Activated CD8-positive, alpha-beta memory T cell treated with anti-CD3 and anti-CD28 coated beads for 36 hours (primary cell): ENCODE measurements around the gene FBXL7. TPM values are rescaled to one million over a fixed set of nuclear protein-coding genes. Genes with fewer than 3 reads are reported as not detected.

ENCODE experiments used
- CTCF ChIA-PET: fragments of 350-600 bp; sonication (Branson Sonifier 250); formaldehyde crosslinking; loops from one replicate; lab custom pipeline; 2021; ENCODE audit warnings: antibody characterized with exemption; lab: Charles Lee
- POLR2A ChIA-PET: fragments of 350-600 bp; sonication (Branson Sonifier 250); formaldehyde crosslinking; loops from one replicate; lab custom pipeline; 2021; ENCODE audit warnings: antibody characterized with exemption; lab: Charles Lee
- total RNA-seq, 2 experiments: library from RNA; stranded (reverse); gene quantifications; one replicate each; pipeline ENCODE4 v1.2.3, GENCODE V29; 2021

Gene FBXL7
- total RNA-seq, 2 experiments from 2014 or later = not detected

GRCh38 chr5:15571618-15572017, 71.6 kb downstream of the FBXL7 start:
- POLR2A ChIA-PET = no interaction called here
- CTCF ChIA-PET = no interaction called here

GRCh38 chr5:15573590-15573989, 73.6 kb downstream of the FBXL7 start:
- POLR2A ChIA-PET = no interaction called here
- CTCF ChIA-PET = no interaction called here

- ChIA-PET CTCF (no interaction called here), POLR2A (no interaction called here)
Measured at GRCh38 chr5:15574128-15574527, 74.1 kb downstream of the FBXL7 start.

- ChIA-PET CTCF (no interaction called here), POLR2A (no interaction called here)
Measured at GRCh38 chr5:15574806-15575325, 74.9 kb downstream of the FBXL7 start.

- POLR2A ChIA-PET = no interaction called here
- CTCF ChIA-PET = no interaction called here
Measured at GRCh38 chr5:15575666-15576065, 75.7 kb downstream of the FBXL7 start.

GRCh38 chr5:15577132-15577531, 77.2 kb downstream of the FBXL7 start:
- ChIA-PET POLR2A (no interaction called here), CTCF (no interaction called here)

GRCh38 chr5:15577831-15578230, 77.9 kb downstream of the FBXL7 start:
- ChIA-PET CTCF (no interaction called here), POLR2A (no interaction called here)

- ChIA-PET CTCF (no interaction called here), POLR2A (no interaction called here)
Measured at GRCh38 chr5:15579193-15579990, 79.4 kb downstream of the FBXL7 start.

- POLR2A ChIA-PET = no interaction called here
- CTCF ChIA-PET = no interaction called here
Measured at GRCh38 chr5:15584528-15584927, 84.5 kb downstream of the FBXL7 start.

GRCh38 chr5:15585128-15585527, 85.1 kb downstream of the FBXL7 start:
- CTCF ChIA-PET = no interaction called here

GRCh38 chr5:15585841-15586591, 86.0 kb downstream of the FBXL7 start:
- POLR2A ChIA-PET = no interaction called here
- CTCF ChIA-PET = no interaction called here

More at GRCh38 chr5:15585128-15585527, 85.1 kb downstream of the FBXL7 start:
- POLR2A ChIA-PET = no interaction called here

- POLR2A ChIA-PET = no interaction called here
- CTCF ChIA-PET = no interaction called here
Measured at GRCh38 chr5:15587916-15588315, 87.9 kb downstream of the FBXL7 start.

- POLR2A ChIA-PET = no interaction called here
Measured at GRCh38 chr5:15592728-15593127, 92.7 kb downstream of the FBXL7 start.

GRCh38 chr5:15594977-15595568, 95.1 kb downstream of the FBXL7 start:
- ChIA-PET POLR2A (no interaction called here), CTCF (no interaction called here)

More at GRCh38 chr5:15592728-15593127, 92.7 kb downstream of the FBXL7 start:
- CTCF ChIA-PET = no interaction called here

GRCh38 chr5:15595929-15596328, 95.9 kb downstream of the FBXL7 start:
- ChIA-PET CTCF (no interaction called here), POLR2A (no interaction called here)

- POLR2A ChIA-PET = no interaction called here
- CTCF ChIA-PET = no interaction called here
Measured at GRCh38 chr5:15596936-15597335, 97.0 kb downstream of the FBXL7 start.

- ChIA-PET CTCF (interaction anchor here (0.6 kb wide), 1 partner anchor 81 kb away, joined by 3 read pairs; no protein-coding TSS in a partner anchor), POLR2A (no interaction called here)
Measured at GRCh38 chr5:15597804-15598203, 97.8 kb downstream of the FBXL7 start.

- POLR2A ChIA-PET = no interaction called here
- CTCF ChIA-PET = interaction anchor here (0.5 kb wide), 1 partner anchor 12 kb away, joined by 3 read pairs; no protein-coding TSS in a partner anchor
Measured at GRCh38 chr5:15598294-15598902, 98.4 kb downstream of the FBXL7 start.

- CTCF ChIA-PET = no interaction called here
- POLR2A ChIA-PET = no interaction called here
Measured at GRCh38 chr5:15600035-15600434, 100.1 kb downstream of the FBXL7 start.

GRCh38 chr5:15601274-15601673, 101.3 kb downstream of the FBXL7 start:
- ChIA-PET CTCF (no interaction called here), POLR2A (no interaction called here)
